Hepatocyte (in vitro differentiated cells): ENCODE data around the gene DCTPP1. TPM values are rescaled to one million over a fixed set of nuclear protein-coding genes. Genes with fewer than 3 reads are reported as not detected.

Experiments
- DNase-seq: peaks from one replicate; pipeline ENCODE4 v3.0.0-alpha.2; 2016; ENCODE audit warnings: low spot score
- H2AFZ ChIP-seq: fragments of 200-600 bp; sonication (generic); 2 replicates; pipeline ENCODE4 v1.6.0; 2016; ENCODE audit warnings: antibody characterized with exemption, mild to moderate bottlenecking
- H3K27ac ChIP-seq: fragments of 200-600 bp; sonication (generic); 2 replicates; pipeline ENCODE4 v1.5.1; 2016; ENCODE audit warnings: mild to moderate bottlenecking
- H3K27me3 ChIP-seq: fragments of 200-600 bp; sonication (generic); 2 replicates; pipeline ENCODE4 v1.6.1; 2016
- H3K36me3 ChIP-seq: fragments of 200-600 bp; sonication (generic); replicated peaks from 2 replicates; pipeline ENCODE4 v1.5.1; 2016; ENCODE audit warnings: low read depth; ENCODE audit not compliant: insufficient read depth
- H3K4me1 ChIP-seq: fragments of 200-600 bp; sonication (generic); 2 replicates; pipeline ENCODE4 v1.5.1; 2016; ENCODE audit warnings: mild to moderate bottlenecking, moderate library complexity; ENCODE audit not compliant: insufficient read depth
- H3K4me2 ChIP-seq: fragments of 200-600 bp; sonication (generic); 2 replicates; pipeline ENCODE4 v1.6.0; 2016
- H3K4me3 ChIP-seq: fragments of 200-600 bp; sonication (generic); 2 replicates; pipeline ENCODE4 v1.5.1; 2016; ENCODE audit warnings: mild to moderate bottlenecking
- H3K79me2 ChIP-seq: fragments of 200-600 bp; sonication (generic); 2 replicates; pipeline ENCODE4 v1.6.0; 2017; ENCODE audit warnings: mild to moderate bottlenecking
- H3K9me2 ChIP-seq: fragments of 200-600 bp; sonication (generic); replicated peaks from 2 replicates; pipeline ENCODE4 v1.6.0; 2017; ENCODE audit warnings: mild to moderate bottlenecking; ENCODE audit not compliant: insufficient read depth
- H3K9me3 ChIP-seq: fragments of 200-600 bp; sonication (generic); 2 replicates; pipeline ENCODE4 v1.5.1; 2016; ENCODE audit warnings: low read depth, mild to moderate bottlenecking
- H4K20me1 ChIP-seq: fragments of 200-600 bp; sonication (generic); 2 replicates; pipeline ENCODE4 v1.6.0; 2016; ENCODE audit warnings: mild to moderate bottlenecking; ENCODE audit not compliant: insufficient read depth, poor library complexity, severe bottlenecking
- CTCF ChIP-seq: fragments of 200-600 bp; sonication (generic); IDR thresholded peaks from 2 replicates; pipeline ENCODE4 v1.5.1; 2016; ENCODE audit warnings: antibody characterized with exemption, mild to moderate bottlenecking; ENCODE audit not compliant: poor library complexity
- EZH2 ChIP-seq: fragments of 200-600 bp; sonication (generic); IDR thresholded peaks from 2 replicates; pipeline ENCODE4 v1.6.1; 2016; ENCODE audit warnings: antibody characterized with exemption, mild to moderate bottlenecking, borderline replicate concordance
- EZH2phosphoT487 ChIP-seq: fragments of 200-600 bp; sonication (generic); IDR thresholded peaks from one replicate; pipeline ENCODE4 v1.6.1; 2018; ENCODE audit warnings: antibody characterized with exemption, mild to moderate bottlenecking, low read depth, moderate library complexity; ENCODE audit not compliant: unreplicated experiment, severe bottlenecking
- WGBS: methylation state at CpG from one replicate; pipeline ENCODE4 v1.1.6; 2016; ENCODE audit warnings: low lambda C conversion rate; ENCODE audit errors: missing lambda C conversion rate; 5-methylcytosine and 5-hydroxymethylcytosine counted together
- polyA plus RNA-seq: library from polyadenylated mRNA; unstranded; fragments of >200 nt; fragmentation: Nextera tagmentation; extraction: Ambion mirVana; gene quantifications from 2 replicates; pipeline ENCODE4 v1.2.1, GENCODE V29; 2016
- small RNA-seq: library from RNA; depleted of rRNA; stranded (forward); fragments of <200 nt; gene quantifications from one replicate; pipeline ENCODE3, GENCODE V24; 2014
- total RNA-seq: library from RNA; depleted of rRNA; stranded (reverse); fragments of >200 nt; gene quantifications from 2 replicates; pipeline ENCODE4 v1.2.3, GENCODE V29; 2014

Gene DCTPP1
- total and polyA plus RNA-seq, 2 experiments from 2014 or later, result 25.9 to 36.3 TPM

- Histone ChIP-seq H3K9me3 (no peaks in the 10 kb centered on the region), H3K4me3 (no peak within 1 kb of the TSS), H3K27me3 (no peaks in the 10 kb centered on the region), H4K20me1 (peaks cover 2% of the 10 kb centered on the region), H3K4me1 (peaks cover 14% of the 10 kb centered on the region), H3K79me2 (peaks cover 7% of the 10 kb centered on the region), H3K4me2 (no peak within 1 kb of the TSS), H3K27ac (no peak within 1 kb of the TSS), H2AFZ (no peak within 1 kb of the TSS), H3K36me3 (no peaks in the 10 kb centered on the region), H3K9me2 (no peaks in the 10 kb centered on the region)
- TF ChIP-seq EZH2 (no peak), EZH2phosphoT487 (no peak), CTCF (no peak)
- 88% methylated on average over 6 of the region's 6 CpGs for WGBS
- DNase-seq, result no peak
These were observed 55.3 kb downstream of the DCTPP1 start, which contains the start of gene MYL11 for GRCh38 chr16:30374538-30374937. MYL11 (plus strand) TSS chr16:30374802; CDS start chr16:30374858, 56 bp downstream.

Small RNA genes within 50 kb of the gene (small RNA-seq; reads per million reads assigned to genes)
- not detected for gene RF00019
- gene RF00406, result 0.25 reads per million

Other genes with a start within 250 kb of the DCTPP1 start
- gene CORO1A, start 246.4 kb downstream of the DCTPP1 start, total RNA-seq, result 2.4 and 3.2 TPM in 2 replicates
- gene CORO1A, start 246.4 kb downstream of the DCTPP1 start, polyA plus RNA-seq, result 1.7 and 3.4 TPM in 2 replicates
- 211 and 237 TPM in 2 replicates for gene BOLA2B, start 236.4 kb downstream of the DCTPP1 start, total RNA-seq
- 124 and 132 TPM in 2 replicates for gene BOLA2B, start 236.4 kb downstream of the DCTPP1 start, polyA plus RNA-seq
- gene SLX1A, start 236.2 kb downstream of the DCTPP1 start, total RNA-seq, result 22.1 and 25.1 TPM in 2 replicates
- gene SLX1A, start 236.2 kb downstream of the DCTPP1 start, polyA plus RNA-seq, result 111 and 125 TPM in 2 replicates
- gene SULT1A3, start 230.8 kb downstream of the DCTPP1 start, total RNA-seq, result 8.1 and 17.8 TPM in 2 replicates
- 23.1 and 32.3 TPM in 2 replicates for gene SULT1A3, start 230.8 kb downstream of the DCTPP1 start, polyA plus RNA-seq
- gene NPIPB13, start 181.6 kb downstream of the DCTPP1 start, total RNA-seq, result 2.4 and 3.5 TPM in 2 replicates
- 1.9 and 4.8 TPM in 2 replicates for gene NPIPB13, start 181.6 kb downstream of the DCTPP1 start, polyA plus RNA-seq
- 44.2 and 45.1 TPM in 2 replicates for gene CD2BP2, start 74.7 kb downstream of the DCTPP1 start, total RNA-seq
- gene CD2BP2, start 74.7 kb downstream of the DCTPP1 start, polyA plus RNA-seq, result 37.6 and 41.0 TPM in 2 replicates
- 21.4 and 29.3 TPM in 2 replicates for gene TBC1D10B, start 59.5 kb downstream of the DCTPP1 start, total RNA-seq
- 33.3 and 37.9 TPM in 2 replicates for gene TBC1D10B, start 59.5 kb downstream of the DCTPP1 start, polyA plus RNA-seq
- gene MYL11, start 55.2 kb downstream of the DCTPP1 start, total RNA-seq, result 4.0 TPM in 1 of 2 replicates, not detected in the other
- gene MYL11, start 55.2 kb downstream of the DCTPP1 start, polyA plus RNA-seq, result 2.2 and 5.3 TPM in 2 replicates
- gene SEPTIN1, start 47.5 kb downstream of the DCTPP1 start, total RNA-seq, result not detected in 2 replicates
- gene SEPTIN1, start 47.5 kb downstream of the DCTPP1 start, polyA plus RNA-seq, result 1.5 and 2.3 TPM in 2 replicates
- gene ZNF48, start 34.6 kb downstream of the DCTPP1 start, total RNA-seq, result 7.7 and 8.0 TPM in 2 replicates
- 6.1 and 7.1 TPM in 2 replicates for gene ZNF48, start 34.6 kb downstream of the DCTPP1 start, polyA plus RNA-seq
- 12.4 and 18.7 TPM in 2 replicates for gene ZNF771, start 22.4 kb downstream of the DCTPP1 start, total RNA-seq
- gene ZNF771, start 22.4 kb downstream of the DCTPP1 start, polyA plus RNA-seq, result 23.6 and 25.2 TPM in 2 replicates
- gene SEPHS2, start 15.8 kb upstream of the DCTPP1 start, total RNA-seq, result 36.1 and 51.3 TPM in 2 replicates
- gene SEPHS2, start 15.8 kb upstream of the DCTPP1 start, polyA plus RNA-seq, result 69.2 and 81.0 TPM in 2 replicates
- gene ITGAL, start 42.7 kb upstream of the DCTPP1 start, total RNA-seq, result 1.5 and 3.4 TPM in 2 replicates
- gene ITGAL, start 42.7 kb upstream of the DCTPP1 start, polyA plus RNA-seq, result 0.95 and 1.1 TPM in 2 replicates
- 37.6 and 44.1 TPM in 2 replicates for gene ZNF768, start 96.5 kb upstream of the DCTPP1 start, total RNA-seq
- 19.9 and 25.2 TPM in 2 replicates for gene ZNF768, start 96.5 kb upstream of the DCTPP1 start, polyA plus RNA-seq
- 11.1 and 13.4 TPM in 2 replicates for gene ZNF747, start 104.8 kb upstream of the DCTPP1 start, total RNA-seq
- 9.9 and 10.5 TPM in 2 replicates for gene ZNF747, start 104.8 kb upstream of the DCTPP1 start, polyA plus RNA-seq
- 9.8 and 13.8 TPM in 2 replicates for gene ZNF764, start 128.3 kb upstream of the DCTPP1 start, total RNA-seq
- gene ZNF764, start 128.3 kb upstream of the DCTPP1 start, polyA plus RNA-seq, result 12.1 and 12.5 TPM in 2 replicates
- 7.1 and 9.8 TPM in 2 replicates for gene ZNF688, start 141.7 kb upstream of the DCTPP1 start, total RNA-seq
- 21.0 and 21.3 TPM in 2 replicates for gene ZNF688, start 141.7 kb upstream of the DCTPP1 start, polyA plus RNA-seq
- 10.8 and 11.7 TPM in 2 replicates for gene ZNF785, start 155.7 kb upstream of the DCTPP1 start, total RNA-seq
- gene ZNF785, start 155.7 kb upstream of the DCTPP1 start, polyA plus RNA-seq, result 7.3 and 10.0 TPM in 2 replicates
- 7.1 and 8.0 TPM in 2 replicates for gene ZNF689, start 180.4 kb upstream of the DCTPP1 start, total RNA-seq
- gene ZNF689, start 180.4 kb upstream of the DCTPP1 start, polyA plus RNA-seq, result 5.6 and 8.7 TPM in 2 replicates
- 6.6 and 8.1 TPM in 2 replicates for gene PRR14, start 220.9 kb upstream of the DCTPP1 start, total RNA-seq
- gene PRR14, start 220.9 kb upstream of the DCTPP1 start, polyA plus RNA-seq, result 18.7 and 20.0 TPM in 2 replicates
- gene FBRS, start 228.4 kb upstream of the DCTPP1 start, total RNA-seq, result 18.5 and 22.9 TPM in 2 replicates
- 22.1 and 25.5 TPM in 2 replicates for gene FBRS, start 228.4 kb upstream of the DCTPP1 start, polyA plus RNA-seq